ENCODE measurements around the gene CCER1. TPM values are rescaled to one million over a fixed set of nuclear protein-coding genes. Genes with fewer than 3 reads are reported as not detected.
A peak's percentile ranks its signal among the peaks of the same experiment; 100 is the strongest.

The CCER1 gene
- total and polyA plus RNA-seq, 2 donors (not counting 1 experiment from before 2014, with no cell fraction given): not detected

GRCh38 chr12:90978117-90978770 lies 23.3 kb upstream of the CCER1 start:
- Histone ChIP-seq H3K9me3 (ENCODE audit: control extremely low read depth in 1 of 3, control insufficient read depth in 2 of 3, insufficient read depth in 1 of 3, low read length in 2 of 3) (no peaks in the 10 kb centered on the region), H3K9ac (ENCODE audit: low read length) (no peak overlapping the region), H3K79me2 (ENCODE audit: control insufficient read depth, insufficient read depth, low read length) (no peaks in the 10 kb centered on the region), H3K27me3 (replicated peaks in 1 of 4; ENCODE audit: control extremely low read depth in 1 of 4, control insufficient read depth in 3 of 4, insufficient read depth in 4 of 4, low read length in 3 of 4) (no peaks in the 10 kb centered on the region), H3K27ac (ENCODE audit: low read length in 2 of 2) (no peak overlapping the region), H2AFZ (ENCODE audit: insufficient read depth, low read depth, low read length, poor library complexity, severe bottlenecking) (no peak overlapping the region), H3K36me3 (replicated peaks in 1 of 2; ENCODE audit: control extremely low read depth in 1 of 2, control insufficient read depth in 1 of 2, extremely low read depth in 1 of 2, insufficient read depth in 2 of 2, low read length in 1 of 2) (no peaks in the 10 kb centered on the region), H3K4me3 (ENCODE audit: control extremely low read depth in 1 of 5, extremely low read depth in 1 of 5, insufficient read depth in 1 of 5, low read depth in 2 of 5, low read length in 4 of 5) (no peak overlapping the region), H3K4me2 (replicated peaks; ENCODE audit: low read depth, low read length, poor library complexity, severe bottlenecking) (no peak overlapping the region), H3K4me1 (ENCODE audit: control insufficient read depth in 2 of 2, insufficient read depth in 2 of 2, low read length in 2 of 2) (no peaks in the 10 kb centered on the region), H4K20me1 (ENCODE audit: control insufficient read depth, insufficient read depth, low read length, poor library complexity, severe bottlenecking) (no peaks in the 10 kb centered on the region)
- no peak for TF ChIP-seq EZH2 (IDR thresholded peaks at IDR 0.05; ENCODE audit: borderline replicate concordance, insufficient read depth, low read depth, low read length, poor library complexity, severe bottlenecking)
- TF ChIP-seq CTCF (IDR thresholded peaks at IDR 0.05): peak; percentile 44
- intact Hi-C loops (cut with micrococcal nuclease): loop anchor here (2.0 to 5.0 kb wide), 2 partner anchors 349 to 1674 kb away; no protein-coding TSS in a partner anchor
- H3K27ac Mint-ChIP-seq: no peak overlapping the region
- DNase-seq (peak; percentile 15), ATAC-seq (ENCODE audit: low read depth) (no peak)
- no peak overlapping the region for H3K4me3 Mint-ChIP-seq
- POLR2A ChIA-PET: no interaction called here
- no peaks in the 10 kb centered on the region for H3K4me1 Mint-ChIP-seq
- H3K9me3 Mint-ChIP-seq (ENCODE audit: insufficient read depth): no peaks in the 10 kb centered on the region
- peaks cover 4% of the 10 kb centered on the region for H3K27me3 Mint-ChIP-seq
- CTCF ChIA-PET: interaction anchor here (0.6 to 1.0 kb wide), 3 partner anchors 8 to 348 kb away, joined by 3 read pairs; no protein-coding TSS in a partner anchor
- WGBS (ENCODE audit: insufficient coverage): no CpG with 5 or more reads among the region's 1 CpG

DNA sequence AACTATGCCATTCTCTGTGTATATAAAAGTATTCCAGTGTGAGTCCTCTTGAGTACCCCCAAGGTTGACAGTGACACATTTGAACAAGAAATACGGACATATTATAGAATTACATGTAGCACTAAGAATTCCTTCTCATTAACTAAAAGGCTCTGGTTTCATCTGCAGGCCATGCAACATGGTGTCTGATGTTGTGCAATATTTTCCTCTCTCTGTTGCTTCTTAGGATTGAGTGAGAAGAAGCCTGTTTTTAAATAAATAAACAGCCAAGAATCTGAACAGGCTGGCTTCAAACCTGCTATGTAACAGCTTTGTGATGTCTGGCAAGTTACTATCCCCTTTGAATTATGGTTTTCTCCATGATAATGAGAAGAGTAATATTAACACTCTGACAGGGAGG lies 22.2 kb upstream of the CCER1 start:
- Histone ChIP-seq H3K4me2 (replicated peaks; ENCODE audit: low read depth, low read length, poor library complexity, severe bottlenecking) (no peak overlapping the region), H3K9ac (ENCODE audit: low read length) (no peak overlapping the region), H2AFZ (ENCODE audit: insufficient read depth, low read depth, low read length, poor library complexity, severe bottlenecking) (no peak overlapping the region), H3K36me3 (replicated peaks in 1 of 2; ENCODE audit: control extremely low read depth in 1 of 2, control insufficient read depth in 1 of 2, extremely low read depth in 1 of 2, insufficient read depth in 2 of 2, low read length in 1 of 2) (no peaks in the 10 kb centered on the region), H3K27ac (ENCODE audit: low read length in 2 of 2) (no peak overlapping the region), H4K20me1 (ENCODE audit: control insufficient read depth, insufficient read depth, low read length, poor library complexity, severe bottlenecking) (no peaks in the 10 kb centered on the region), H3K27me3 (replicated peaks in 1 of 4; ENCODE audit: control extremely low read depth in 1 of 4, control insufficient read depth in 3 of 4, insufficient read depth in 4 of 4, low read length in 3 of 4) (no peaks in the 10 kb centered on the region), H3K4me1 (ENCODE audit: control insufficient read depth in 2 of 2, insufficient read depth in 2 of 2, low read length in 2 of 2) (no peaks in the 10 kb centered on the region), H3K79me2 (ENCODE audit: control insufficient read depth, insufficient read depth, low read length) (no peaks in the 10 kb centered on the region), H3K9me3 (ENCODE audit: control extremely low read depth in 1 of 3, control insufficient read depth in 2 of 3, insufficient read depth in 1 of 3, low read length in 2 of 3) (no peaks in the 10 kb centered on the region), H3K4me3 (ENCODE audit: control extremely low read depth in 1 of 5, extremely low read depth in 1 of 5, insufficient read depth in 1 of 5, low read depth in 2 of 5, low read length in 4 of 5) (no peak overlapping the region)
- Mint-ChIP-seq H3K9me3 (ENCODE audit: insufficient read depth) (no peaks in the 10 kb centered on the region), H3K4me3 (no peak overlapping the region), H3K27ac (no peak overlapping the region), H3K27me3 (no peaks in the 10 kb centered on the region), H3K4me1 (no peaks in the 10 kb centered on the region)
- intact Hi-C loops (cut with micrococcal nuclease): loop anchor here (5.0 kb wide), 1 partner anchor 1675 kb away; no protein-coding TSS in a partner anchor
- WGBS (ENCODE audit: insufficient coverage): no CpG with 5 or more reads among the region's 1 CpG
- TF ChIP-seq CTCF (IDR thresholded peaks at IDR 0.05) (no peak), EZH2 (IDR thresholded peaks at IDR 0.05; ENCODE audit: borderline replicate concordance, insufficient read depth, low read depth, low read length, poor library complexity, severe bottlenecking) (no peak)
- no peak for DNase-seq
- CTCF ChIA-PET: interaction anchor here (1.1 kb wide), 1 partner anchor 350 kb away, joined by 3 read pairs; no protein-coding TSS in a partner anchor
- POLR2A ChIA-PET: no interaction called here
- no peak for ATAC-seq (ENCODE audit: low read depth)

Measured in B cell (primary cell).